GM18502 (cell line): Measurements from ENCODE around the gene LRRC4C.
"Not testable (repeated sequence)": the region's sequence is repeated elsewhere in the genome, so short reads cannot be mapped to it uniquely, and the experiment has no call there.

ENCODE experiments used
- ATAC-seq: cut with Tn5 transposase; IDR thresholded peaks from one replicate; pipeline ENCODE4 v1.9.1; 2021; ENCODE audit warnings: mild to moderate bottlenecking; ENCODE audit not compliant: unreplicated experiment, poor library complexity

Gene LRRC4C

DNA sequence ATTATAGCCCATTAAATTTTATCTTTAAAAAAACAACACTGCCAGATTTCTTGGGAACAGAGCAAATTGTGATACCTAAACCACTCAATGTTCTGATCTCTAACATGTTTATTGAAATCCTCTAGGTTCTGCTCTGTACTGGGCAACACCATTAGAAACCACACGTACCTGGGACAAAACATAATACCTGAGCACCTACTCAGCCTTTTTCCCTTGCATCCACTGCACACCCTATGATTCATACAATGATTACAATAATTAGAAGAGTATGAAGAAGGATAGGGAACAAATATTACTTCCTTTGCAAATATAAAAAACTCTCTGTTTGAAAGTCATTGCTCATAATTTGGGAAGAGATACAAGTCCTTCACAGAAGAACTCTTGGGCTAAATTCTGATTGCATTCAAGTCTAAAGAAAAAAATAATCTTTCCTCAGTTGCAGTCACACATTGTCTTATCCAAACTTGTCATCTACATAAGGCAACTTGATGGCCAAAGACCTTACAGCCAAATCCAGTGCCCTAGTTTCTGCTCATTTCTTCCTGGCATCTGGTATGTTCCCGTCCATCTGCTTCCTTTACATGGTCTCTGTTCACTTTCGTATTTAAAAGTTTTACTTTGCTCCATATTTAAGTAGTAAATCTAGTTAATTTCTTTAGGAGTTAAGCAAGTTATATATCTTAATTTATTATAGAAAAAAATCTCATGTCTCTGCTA is 407.4 kb downstream of the LRRC4C start:
- no peak for ATAC-seq

DNA sequence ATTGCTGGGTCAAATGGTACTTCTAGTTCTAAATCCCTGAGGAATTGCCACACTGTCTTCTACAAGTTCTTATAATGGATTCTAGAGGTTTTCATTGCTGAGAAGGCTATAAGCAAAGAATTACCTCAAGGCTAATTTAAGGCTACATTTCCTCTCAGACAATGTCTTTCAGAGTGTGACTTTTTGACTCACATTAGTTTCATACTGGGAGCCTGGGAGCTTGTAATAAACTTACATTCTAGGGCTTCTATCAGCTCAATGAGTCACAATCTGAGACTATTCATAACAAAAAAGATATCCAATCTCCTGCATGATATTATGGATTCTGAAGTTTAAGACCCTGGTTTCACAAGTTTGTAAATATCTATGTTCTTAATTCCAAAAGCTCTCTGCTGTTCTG is 408.7 kb downstream of the LRRC4C start:
- no peak for ATAC-seq

DNA sequence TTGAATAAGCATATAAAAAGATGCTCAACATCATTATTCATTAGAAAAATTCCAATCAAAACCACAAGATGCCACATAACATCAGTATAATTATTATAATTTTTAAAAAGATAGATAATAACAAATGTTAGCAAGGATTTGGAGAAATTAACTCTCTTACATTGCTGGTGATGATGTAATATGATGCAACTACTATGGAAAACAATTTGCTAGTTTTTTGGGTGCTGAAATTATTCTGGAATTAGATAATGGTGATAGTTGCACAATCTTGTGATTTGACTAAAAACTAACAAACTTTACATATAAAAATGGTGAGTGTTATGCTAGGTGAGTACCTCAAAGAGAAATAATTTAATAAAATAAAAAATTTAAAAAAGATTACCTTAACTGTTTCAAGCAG is 412.2 kb downstream of the LRRC4C start:
- no peak for ATAC-seq

DNA sequence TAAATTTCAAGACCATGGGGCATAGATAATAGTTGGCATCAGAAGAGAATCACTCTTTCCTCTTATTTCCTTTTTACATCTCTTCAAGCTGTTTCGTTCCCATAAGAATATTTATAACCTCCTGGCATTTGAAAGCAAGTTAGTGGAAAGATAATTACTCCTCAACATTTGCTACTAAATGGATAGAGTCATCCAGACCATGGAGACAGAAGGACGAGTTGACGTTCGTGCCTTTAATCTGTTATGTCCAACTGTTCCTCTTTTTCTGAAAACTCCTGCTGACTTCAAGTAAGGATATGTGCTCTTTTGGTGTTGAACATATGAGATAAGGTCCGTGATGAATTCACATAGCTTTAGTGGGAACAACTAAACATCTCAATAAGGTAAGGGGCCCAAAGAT is 414.2 kb downstream of the LRRC4C start:
- ATAC-seq = no peak

DNA sequence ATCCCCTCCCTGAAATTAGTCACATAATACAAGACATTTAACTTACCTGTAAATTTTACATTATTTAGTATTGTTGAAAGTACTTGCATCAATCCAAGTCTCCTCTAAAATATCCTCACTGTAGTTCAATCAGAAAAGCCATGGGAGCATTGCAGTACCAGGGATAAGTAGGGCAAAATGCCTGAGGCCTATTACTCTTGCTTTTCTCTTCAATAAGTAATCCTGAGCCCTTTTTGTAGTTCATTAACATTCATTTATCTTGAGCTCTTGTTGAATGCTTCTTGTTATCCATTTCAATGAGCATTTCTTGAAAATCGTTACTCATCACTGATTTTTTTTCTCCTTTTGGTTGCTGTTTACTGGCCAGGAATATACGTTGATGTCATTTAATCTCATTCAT is 414.7 kb downstream of the LRRC4C start:
- ATAC-seq = no peak

DNA sequence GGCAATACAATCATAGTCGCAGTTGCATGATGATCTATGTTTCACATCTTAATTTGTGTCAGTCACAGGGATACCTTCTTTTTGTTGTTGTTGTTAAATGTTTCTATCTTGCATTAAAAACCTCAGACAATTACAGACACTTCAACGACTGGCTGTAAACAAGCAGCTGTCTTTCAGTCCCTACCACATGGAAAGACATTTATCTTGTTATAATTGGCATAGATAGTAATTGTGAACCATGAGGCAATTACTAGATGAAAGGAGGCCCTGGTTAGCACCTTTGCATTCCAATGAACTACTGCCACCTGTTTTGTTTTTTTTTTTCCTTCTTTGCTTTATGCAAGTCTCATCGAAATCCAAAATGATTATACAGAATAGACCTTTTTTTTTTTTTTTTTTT is 416.8 kb downstream of the LRRC4C start:
- no peak for ATAC-seq

DNA sequence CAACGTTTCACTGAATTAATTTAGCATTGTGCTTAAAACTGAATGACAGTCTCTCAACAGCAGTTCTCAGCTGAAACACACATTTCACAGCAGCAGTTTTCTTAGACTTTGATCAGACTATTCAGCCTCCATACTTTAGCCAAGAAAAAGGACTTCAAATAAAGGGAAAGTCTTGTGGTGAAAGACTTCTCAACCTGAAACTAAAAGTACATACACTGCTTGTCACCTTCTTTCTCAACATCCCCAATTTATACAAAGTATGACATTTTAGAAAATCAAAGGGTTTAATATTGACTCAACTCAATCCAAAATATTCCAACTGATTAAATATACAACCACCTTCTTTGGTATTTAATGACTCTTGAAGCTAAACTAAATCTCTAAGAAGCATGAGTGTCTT is 419.0 kb downstream of the LRRC4C start:
- no peak for ATAC-seq

DNA sequence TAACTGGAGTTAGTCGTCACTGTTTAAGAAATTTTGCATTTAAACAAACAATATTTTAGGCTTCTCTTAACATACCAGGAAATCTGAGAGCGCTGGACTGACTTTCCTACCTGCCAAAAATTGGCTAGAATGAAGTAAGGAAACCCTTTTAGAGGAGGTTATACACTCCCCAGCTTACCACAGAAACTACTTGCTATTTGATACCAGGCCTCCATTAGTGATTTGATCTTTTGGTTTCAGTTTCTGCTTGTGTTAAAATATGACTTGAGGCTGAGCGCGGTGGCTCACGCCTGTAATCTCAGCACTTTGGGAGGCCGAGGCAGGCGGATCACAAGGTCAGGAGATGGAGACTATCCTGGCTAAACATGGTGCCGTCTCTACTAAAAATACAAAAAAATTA is 419.9 kb downstream of the LRRC4C start:
- no peak for ATAC-seq

DNA sequence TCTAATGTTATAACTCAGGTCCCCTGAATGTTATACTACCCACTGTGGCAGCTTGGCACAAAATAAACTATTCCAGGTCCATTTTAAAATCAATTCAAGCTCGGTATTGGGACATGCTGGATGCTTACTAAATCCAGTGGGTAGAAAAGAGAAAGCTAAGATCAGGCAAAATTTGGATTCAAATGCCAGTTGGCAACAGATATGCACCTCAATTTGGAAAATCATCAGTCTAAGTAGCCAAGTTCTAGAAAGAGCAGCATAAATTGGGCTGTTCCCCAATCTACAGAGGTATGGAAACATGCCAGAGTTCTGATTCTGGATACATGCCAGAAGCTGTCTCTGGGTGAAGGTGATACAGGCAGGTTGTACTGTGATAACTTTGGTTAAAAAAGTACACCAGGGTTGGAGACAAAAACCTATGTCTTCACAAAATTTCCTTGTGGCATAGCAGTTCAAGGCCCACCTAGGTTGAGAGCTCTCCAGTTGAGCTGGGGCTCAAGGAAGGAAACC is 427.8 kb downstream of the LRRC4C start:
- no peak for ATAC-seq

DNA sequence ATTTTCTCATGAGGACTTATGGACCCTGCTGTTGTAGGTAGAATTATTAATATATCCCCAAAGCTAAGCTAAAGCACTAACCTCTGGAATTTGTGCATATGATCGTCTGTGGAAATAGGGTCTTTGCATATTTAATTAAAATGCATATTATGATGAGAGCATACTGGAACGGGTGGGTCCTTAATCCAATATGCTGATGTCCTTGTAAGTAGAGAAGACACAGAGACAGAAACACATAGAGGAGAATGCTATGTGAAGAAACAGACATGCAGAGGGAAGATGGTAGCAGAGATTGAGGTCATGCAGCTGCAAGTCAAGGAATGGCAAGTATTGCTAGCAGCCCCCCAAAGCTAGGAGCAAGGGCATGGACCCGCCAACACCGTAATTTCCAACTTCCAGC is 439.2 kb downstream of the LRRC4C start:
- ATAC-seq = no peak

DNA sequence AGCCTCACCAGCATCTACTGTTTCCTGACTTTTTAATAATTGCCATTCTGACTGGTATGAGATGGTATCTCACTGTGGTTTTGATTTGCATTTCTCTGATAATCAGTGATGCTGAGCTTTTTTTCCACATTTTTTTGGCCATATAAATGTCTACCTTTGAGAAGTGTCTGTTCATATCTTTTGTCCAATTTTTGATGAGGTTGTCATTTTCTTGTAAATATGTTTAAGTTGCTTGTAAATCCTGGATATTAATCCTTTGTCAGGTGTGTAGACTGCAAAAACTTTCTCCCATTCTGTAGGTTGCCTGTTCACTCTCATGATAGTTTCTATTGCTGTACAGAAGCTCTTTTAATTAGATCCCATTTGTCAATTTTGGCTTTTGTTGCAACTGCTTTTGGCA is 439.8 kb downstream of the LRRC4C start:
- not testable (repeated sequence) for ATAC-seq

DNA sequence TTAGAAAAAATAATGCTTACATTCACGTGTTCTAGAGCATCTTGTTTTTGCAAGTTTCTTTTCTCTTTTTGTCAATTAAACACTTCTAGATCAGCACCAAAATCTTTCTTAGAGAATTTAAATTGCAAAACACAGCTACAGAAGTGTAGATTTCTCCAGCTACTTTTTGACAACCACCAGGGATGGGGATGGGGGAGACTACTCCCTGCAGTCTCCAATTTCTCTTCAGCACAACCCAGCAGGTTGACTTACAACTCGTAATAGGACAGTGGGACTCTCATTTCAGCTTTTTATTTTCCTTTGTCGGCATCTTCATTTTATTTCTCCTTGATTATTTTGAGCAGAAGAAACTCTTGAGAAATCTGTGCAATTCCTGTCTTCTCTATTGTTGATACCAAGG is 441.2 kb downstream of the LRRC4C start:
- ATAC-seq = no peak

DNA sequence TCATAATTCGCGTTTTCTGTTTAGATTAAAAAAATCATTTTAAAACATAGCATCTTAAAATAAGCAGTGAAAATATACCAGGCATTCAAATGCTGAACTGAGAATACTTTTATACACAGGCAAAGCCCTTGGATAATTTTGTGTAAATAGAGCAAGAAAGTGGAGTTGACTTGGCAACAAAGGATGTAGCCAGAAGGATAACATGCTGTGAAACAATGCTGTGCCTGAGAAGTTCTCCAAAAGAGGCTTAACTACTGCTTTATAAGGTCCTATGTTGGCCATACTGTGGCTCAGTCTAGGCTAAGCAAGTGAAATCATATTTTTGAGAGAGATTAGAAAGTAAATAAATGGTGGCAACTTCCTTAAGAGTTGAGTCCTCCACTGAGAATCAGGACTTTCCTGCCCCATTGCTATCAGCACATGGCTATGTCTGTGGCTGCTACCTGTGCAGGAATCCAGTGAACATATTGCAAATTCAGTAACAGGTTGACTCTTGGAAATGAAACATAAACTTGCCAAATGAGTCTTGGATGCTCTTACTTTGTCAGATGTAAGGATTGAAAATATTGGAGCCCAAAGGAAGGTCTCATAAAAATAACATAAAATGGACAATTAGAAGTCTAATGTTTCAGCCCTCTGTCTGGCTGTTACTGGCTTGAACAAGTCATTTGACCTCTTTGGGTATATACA is 448.9 kb downstream of the LRRC4C start:
- ATAC-seq = no peak

DNA sequence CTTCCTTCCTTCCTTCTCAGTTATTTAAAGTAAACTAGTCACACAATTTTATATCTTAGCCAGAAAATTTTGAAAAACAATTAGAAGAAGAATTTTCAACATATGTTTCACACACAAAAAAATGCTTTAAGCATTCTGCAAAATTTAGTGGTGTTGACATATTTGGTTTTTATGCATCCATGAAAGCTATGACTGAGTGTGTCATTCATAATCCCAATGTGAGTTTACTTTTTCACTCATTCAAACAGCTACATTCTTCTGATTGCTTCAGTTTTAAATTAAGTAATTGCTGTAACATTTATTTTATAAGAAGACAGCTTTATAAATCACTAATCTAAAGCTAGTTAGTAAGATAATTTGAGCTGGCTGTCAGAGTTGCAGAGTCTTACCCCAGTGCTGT is 453.5 kb downstream of the LRRC4C start:
- no peak for ATAC-seq

DNA sequence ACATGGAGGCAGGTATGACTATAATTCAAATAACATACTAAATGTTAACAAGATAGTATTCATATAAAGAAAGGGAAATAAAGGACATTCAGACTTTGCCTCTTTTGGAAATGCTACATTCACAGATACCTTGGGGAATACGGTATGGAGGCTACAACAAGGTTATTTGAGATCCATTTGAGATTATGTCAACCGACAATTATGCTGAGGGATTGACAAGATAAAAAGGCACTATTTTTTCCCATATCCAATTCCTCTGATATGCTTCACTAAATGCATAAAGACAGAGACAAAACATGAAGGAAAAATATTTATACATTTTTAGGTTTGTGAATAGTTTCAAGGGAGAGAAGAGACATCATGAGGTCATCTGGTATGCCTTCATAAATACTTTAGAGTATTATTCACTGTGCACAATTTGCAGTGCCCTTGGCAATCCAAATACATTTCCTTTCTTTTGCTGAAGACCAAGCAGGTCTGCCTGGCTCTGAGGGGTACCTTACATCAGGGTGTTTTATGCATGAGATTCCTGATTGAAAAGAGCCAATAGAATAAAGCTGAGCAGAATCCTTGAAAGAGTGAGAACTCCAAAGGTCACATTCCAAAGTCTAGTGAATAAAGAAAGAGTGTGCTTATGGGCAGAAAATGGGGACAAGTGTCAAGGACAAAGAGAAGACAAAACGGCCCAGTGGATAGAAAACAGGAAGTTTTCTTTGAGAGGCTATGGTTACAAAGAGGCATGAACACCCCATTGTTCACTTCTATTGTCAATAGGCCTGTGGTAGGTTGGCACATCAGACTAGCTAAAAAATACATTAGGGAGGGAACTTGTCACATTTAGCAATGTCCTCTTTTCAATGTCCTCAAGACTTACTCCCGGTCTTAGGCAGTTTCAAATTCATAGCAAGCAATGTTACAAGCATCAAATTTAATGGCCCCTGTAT is 455.8 kb downstream of the LRRC4C start:
- ATAC-seq = no peak

DNA sequence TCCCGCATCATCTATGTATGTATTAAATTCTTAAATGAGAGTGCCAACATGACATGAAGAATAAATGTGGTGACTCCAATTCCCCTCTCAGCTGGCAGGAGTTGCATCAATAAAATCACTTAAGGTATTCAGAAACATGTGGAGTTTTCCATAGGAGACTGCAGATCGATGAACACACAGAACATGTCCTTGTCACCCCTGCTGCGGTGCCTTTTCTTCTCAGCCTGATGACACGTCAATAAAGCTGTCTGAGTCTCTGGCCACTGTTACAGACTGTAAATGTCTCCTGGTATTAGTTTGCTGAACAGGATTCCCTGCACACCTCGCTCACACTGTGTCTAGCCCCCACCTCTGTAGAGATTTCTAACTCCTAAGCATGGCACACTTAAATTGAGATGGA is 460.5 kb downstream of the LRRC4C start:
- ATAC-seq = no peak

DNA sequence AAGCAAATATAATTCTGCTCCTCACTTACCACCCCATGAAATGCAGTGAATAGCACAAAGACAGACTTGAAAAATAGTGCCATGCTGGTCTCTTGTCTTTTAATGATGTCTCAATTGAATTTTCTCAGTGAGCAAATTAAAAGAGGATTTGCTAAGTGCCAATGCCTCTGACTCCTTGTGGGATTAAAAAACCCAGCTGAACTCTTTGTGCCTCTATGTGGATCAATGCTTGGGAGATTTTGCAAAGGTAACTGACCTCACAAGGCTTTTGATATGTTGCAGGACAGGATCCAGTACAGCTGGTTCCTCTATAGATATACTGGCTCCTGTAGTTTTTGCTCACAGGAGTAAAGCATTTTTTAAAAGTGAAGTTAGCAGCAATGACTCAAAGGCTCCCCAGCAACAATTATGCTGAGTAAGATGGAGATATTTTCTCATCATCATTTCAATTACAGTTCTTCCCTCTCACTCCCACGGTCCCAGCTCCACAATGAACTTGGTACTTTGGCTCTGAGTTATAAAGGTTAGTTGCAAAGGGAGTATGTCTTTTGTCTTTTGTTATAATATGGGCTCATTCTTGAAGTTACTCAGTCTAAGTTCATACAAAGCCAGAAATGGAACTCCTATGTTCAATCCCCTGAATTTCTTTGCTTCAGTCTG is 471.5 kb downstream of the LRRC4C start:
- no peak for ATAC-seq

DNA sequence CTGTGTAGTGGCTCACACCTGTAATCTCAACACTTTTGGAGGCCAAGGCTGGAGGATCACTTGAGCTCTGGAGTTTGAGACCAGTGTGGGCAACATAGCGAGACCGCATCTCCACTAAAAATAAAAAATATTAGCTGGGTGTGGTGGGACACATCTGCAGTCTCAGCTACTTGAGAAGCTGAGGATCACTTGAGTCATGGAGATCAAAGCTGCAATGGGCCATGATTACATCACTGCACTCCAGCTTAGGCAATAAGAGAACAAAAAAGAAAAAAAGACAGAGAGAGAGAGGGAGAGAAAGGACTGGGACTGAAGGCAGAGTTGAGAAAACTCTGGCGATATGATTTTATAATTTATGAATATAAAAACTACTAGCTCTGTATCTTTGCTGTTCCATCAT is 473.1 kb downstream of the LRRC4C start:
- ATAC-seq = no peak

DNA sequence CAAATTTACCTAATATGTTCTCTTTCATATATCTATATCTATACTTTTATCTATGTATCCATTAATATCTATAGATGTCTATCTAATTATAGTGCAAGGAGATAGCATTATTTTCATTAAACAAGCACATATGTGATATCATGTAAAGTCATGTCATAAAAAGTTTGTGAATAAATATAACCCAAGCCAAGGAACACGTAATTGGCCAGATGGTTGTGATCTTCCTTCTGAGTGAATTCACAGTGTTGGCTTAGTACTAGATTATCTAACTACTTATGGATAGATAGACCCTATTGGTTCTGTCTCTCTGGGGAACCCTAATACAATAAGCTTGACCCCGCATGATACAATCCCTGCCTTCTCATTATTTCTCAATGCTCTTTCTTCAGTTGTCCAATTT is 484.4 kb downstream of the LRRC4C start:
- no peak for ATAC-seq

DNA sequence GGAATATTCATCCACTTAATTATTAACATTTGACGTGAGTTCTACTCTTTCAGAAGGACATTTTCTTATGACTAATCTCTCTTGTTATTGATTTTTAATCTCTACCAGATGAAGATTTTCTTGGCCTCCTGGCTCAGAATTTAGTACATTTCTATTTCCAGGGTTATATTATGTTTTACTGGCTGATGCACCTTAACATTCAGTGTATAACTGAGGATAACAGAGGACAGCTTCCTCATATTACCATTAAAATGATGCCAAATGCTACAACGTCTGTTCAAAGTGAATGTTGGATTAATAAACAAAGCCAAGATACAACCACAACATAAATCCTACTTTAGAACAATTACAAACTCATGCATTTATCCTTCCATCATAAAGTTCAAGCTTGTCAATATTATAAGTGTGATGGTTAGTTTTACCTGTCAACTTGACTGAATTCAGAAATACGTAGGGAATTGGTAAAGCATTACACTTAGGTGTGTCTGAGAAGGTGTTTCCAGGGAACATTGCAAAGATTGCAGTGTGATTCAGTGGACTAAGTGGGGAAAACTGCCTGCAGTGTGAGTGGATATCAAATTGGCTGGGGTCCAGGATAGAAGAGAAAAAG is 485.2 kb downstream of the LRRC4C start:
- no peak for ATAC-seq
